Keratinocyte (primary cell): Measurements from ENCODE around the gene ERI3. TPM values are rescaled to one million over a fixed set of nuclear protein-coding genes. Genes with fewer than 3 reads are reported as not detected.

Source experiments
- DNase-seq: peaks from one replicate; pipeline ENCODE4 v3.0.0-alpha.2; 2011; ENCODE audit warnings: low read depth, missing footprints, low spot score
- FAIRE-seq: peaks from 2 replicates; lab custom pipeline; 2011; peaks lifted over from hg19 to GRCh38; lab: Jason Lieb, UNC
- H2AFZ ChIP-seq: 2 replicates; pipeline ENCODE4 v1.6.0; 2012; ENCODE audit warnings: low read length, control low read depth, inconsistent platforms; ENCODE audit not compliant: control insufficient read depth
- H3K27ac ChIP-seq: 2 replicates; pipeline ENCODE4 v1.5.1; 2011; ENCODE audit warnings: low read length; ENCODE audit not compliant: control insufficient read depth, insufficient read depth
- H3K27me3 ChIP-seq: 3 replicates; pipeline ENCODE4 v1.6.0; 2011; ENCODE audit warnings: low read length; ENCODE audit not compliant: control insufficient read depth, insufficient read depth; ENCODE audit errors: extremely low read depth
- H3K36me3 ChIP-seq, 2 experiments: 2 replicates in 1 of 2; 3 replicates in 1 of 2; pipeline ENCODE4 v1.5.1; 2011; ENCODE audit warnings: low read length in 2 of 2, mild to moderate bottlenecking in 1 of 2; ENCODE audit not compliant: control insufficient read depth in 2 of 2, insufficient read depth in 2 of 2; ENCODE audit errors: extremely low read depth in 1 of 2
- H3K4me1 ChIP-seq: 3 replicates; pipeline ENCODE4 v1.5.1; 2011; ENCODE audit warnings: low read length; ENCODE audit not compliant: control insufficient read depth, insufficient read depth; ENCODE audit errors: extremely low read depth
- H3K4me2 ChIP-seq: 3 replicates; pipeline ENCODE4 v1.6.0; 2011; ENCODE audit warnings: low read depth, low read length; ENCODE audit not compliant: control insufficient read depth, insufficient read depth; ENCODE audit errors: extremely low read depth
- H3K4me3 ChIP-seq, 3 experiments: fragments of 200-600 bp in 1 of 3; sonication (generic) in 1 of 3; 2 replicates in 2 of 3; 3 replicates in 1 of 3; pipeline ENCODE4 v1.5.1; 2011 to 2016; ENCODE audit warnings: low read length in 3 of 3, mild to moderate bottlenecking in 3 of 3, control low read depth in 2 of 3, inconsistent platforms in 1 of 3, low read depth in 1 of 3, mixed read lengths in 1 of 3, mixed run types in 1 of 3, moderate library complexity in 1 of 3; ENCODE audit not compliant: control insufficient read depth in 2 of 3, insufficient read depth in 2 of 3; ENCODE audit errors: extremely low read depth in 1 of 3
- H3K79me2 ChIP-seq: 2 replicates; pipeline ENCODE4 v1.6.0; 2012; ENCODE audit warnings: low read length; ENCODE audit not compliant: control insufficient read depth, insufficient read depth
- H3K9ac ChIP-seq: 3 replicates; pipeline ENCODE4 v1.6.0; 2011; ENCODE audit warnings: low read length; ENCODE audit not compliant: control insufficient read depth, insufficient read depth; ENCODE audit errors: extremely low read depth
- H3K9me1 ChIP-seq: 3 replicates; pipeline ENCODE4 v1.6.0; 2011; ENCODE audit warnings: low read length; ENCODE audit not compliant: control insufficient read depth, insufficient read depth; ENCODE audit errors: extremely low read depth
- H3K9me3 ChIP-seq: 2 replicates; pipeline ENCODE4 v1.5.1; 2012; ENCODE audit warnings: low read depth, low read length; ENCODE audit not compliant: control insufficient read depth
- H4K20me1 ChIP-seq: 3 replicates; pipeline ENCODE4 v1.6.0; 2011; ENCODE audit warnings: low read length; ENCODE audit not compliant: control insufficient read depth, insufficient read depth; ENCODE audit errors: extremely low read depth
- EZH2 ChIP-seq: IDR thresholded peaks from one replicate; pipeline ENCODE4 v1.6.1; 2012; ENCODE audit warnings: inconsistent platforms, mild to moderate bottlenecking, low read length, moderate library complexity
- dilution Hi-C: fragments of 300-500 bp; cut with MboI; formaldehyde crosslinking; loops from one replicate; pipeline ENCODE4 v1.7.0; 2020; ENCODE audit warnings: low sequenced_read_pairs; ENCODE audit not compliant: extremely low pct_ligation_motif_present
- polyA plus RNA-seq, 5 experiments: library from polyadenylated mRNA; depleted of rRNA in 3 of 5; stranded (reverse) in 3 of 5; stranded (forward) in 1 of 5; unstranded in 1 of 5; fragments of >200 nt; gene quantifications; 1 replicate in 1 of 5; 2 replicates in 3 of 5; 3 replicates in 1 of 5; pipeline versions ENCODE4 v1.2.1 to v1.2.3, GENCODE V29; 2011 to 2012; ENCODE audit warnings: missing spikeins in 2 of 5, low read depth in 1 of 5, low replicate concordance in 1 of 5
- TF ChIP-seq, protein P1 (sequence below), 3 experiments: IDR thresholded peaks in 1 of 3; conservative IDR thresholded peaks in 1 of 3; optimal IDR thresholded peaks in 1 of 3; 2 replicates in 2 of 3; 3 replicates in 1 of 3; pipeline versions ENCODE3 to v1.5.1; 2011; ENCODE audit warnings: low read length in 3 of 3, mild to moderate bottlenecking in 3 of 3, moderate library complexity in 2 of 3, control low read depth in 1 of 3, inconsistent platforms in 1 of 3; ENCODE audit not compliant: insufficient read depth in 2 of 3; ENCODE audit errors: extremely low read depth in 1 of 3

ERI3 gene
- polyA plus RNA-seq, 1 donor (not counting 4 experiments of a cell fraction or from before 2014, with no cell fraction given) = 43.7 TPM

DNA sequence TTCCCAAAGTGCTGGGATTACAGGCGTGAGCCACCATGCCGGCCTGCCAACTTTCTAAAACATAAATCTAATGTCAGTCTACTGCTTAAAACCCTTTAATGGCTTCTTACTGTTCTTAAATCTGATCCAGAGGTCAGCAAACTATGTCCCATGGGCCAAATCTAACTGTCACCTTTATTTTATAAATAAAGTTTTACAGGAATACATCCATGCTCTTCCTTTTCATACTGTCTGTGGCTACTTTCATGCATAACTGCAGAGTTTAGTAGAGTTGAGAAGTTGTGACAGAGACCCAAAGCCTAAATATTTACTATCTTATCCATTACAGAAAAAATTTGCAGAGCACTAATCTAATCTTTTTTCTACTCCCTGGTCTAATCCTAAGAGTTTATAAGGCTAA, 3.8 kb downstream of the ERI3 start:
- dilution Hi-C loops = no loop called here
- H3K36me3 ChIP-seq = no peaks in the 10 kb centered on the region
- H3K9ac ChIP-seq = no peak overlapping the region
- peaks cover 6% of the 10 kb centered on the region for H3K9me1 ChIP-seq
- no peaks in the 10 kb centered on the region for H3K9me3 ChIP-seq
- peaks cover 17% of the 10 kb centered on the region for H3K4me1 ChIP-seq
- DNase-seq (no peak), FAIRE-seq (no peak)
- H2AFZ ChIP-seq = no peak overlapping the region
- H3K27ac ChIP-seq = no peak overlapping the region
- TF ChIP-seq EZH2 = no peak
- TF ChIP-seq, protein P1, sequence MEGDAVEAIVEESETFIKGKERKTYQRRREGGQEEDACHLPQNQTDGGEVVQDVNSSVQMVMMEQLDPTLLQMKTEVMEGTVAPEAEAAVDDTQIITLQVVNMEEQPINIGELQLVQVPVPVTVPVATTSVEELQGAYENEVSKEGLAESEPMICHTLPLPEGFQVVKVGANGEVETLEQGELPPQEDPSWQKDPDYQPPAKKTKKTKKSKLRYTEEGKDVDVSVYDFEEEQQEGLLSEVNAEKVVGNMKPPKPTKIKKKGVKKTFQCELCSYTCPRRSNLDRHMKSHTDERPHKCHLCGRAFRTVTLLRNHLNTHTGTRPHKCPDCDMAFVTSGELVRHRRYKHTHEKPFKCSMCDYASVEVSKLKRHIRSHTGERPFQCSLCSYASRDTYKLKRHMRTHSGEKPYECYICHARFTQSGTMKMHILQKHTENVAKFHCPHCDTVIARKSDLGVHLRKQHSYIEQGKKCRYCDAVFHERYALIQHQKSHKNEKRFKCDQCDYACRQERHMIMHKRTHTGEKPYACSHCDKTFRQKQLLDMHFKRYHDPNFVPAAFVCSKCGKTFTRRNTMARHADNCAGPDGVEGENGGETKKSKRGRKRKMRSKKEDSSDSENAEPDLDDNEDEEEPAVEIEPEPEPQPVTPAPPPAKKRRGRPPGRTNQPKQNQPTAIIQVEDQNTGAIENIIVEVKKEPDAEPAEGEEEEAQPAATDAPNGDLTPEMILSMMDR (optimal IDR thresholded peaks at IDR 0.05 in 1 of 3, IDR thresholded peaks at IDR 0.05 in 1 of 3, conservative IDR thresholded peaks at IDR 0.05 in 1 of 3; ENCODE audit: extremely low read depth in 1 of 3, insufficient read depth in 2 of 3, low read length in 3 of 3) = no peak
- H3K4me3 ChIP-seq = no peak overlapping the region
- H3K27me3 ChIP-seq = no peaks in the 10 kb centered on the region
- no peak overlapping the region for H3K4me2 ChIP-seq
- H4K20me1 ChIP-seq = no peaks in the 10 kb centered on the region
- H3K79me2 ChIP-seq = peaks cover 34% of the 10 kb centered on the region

DNA sequence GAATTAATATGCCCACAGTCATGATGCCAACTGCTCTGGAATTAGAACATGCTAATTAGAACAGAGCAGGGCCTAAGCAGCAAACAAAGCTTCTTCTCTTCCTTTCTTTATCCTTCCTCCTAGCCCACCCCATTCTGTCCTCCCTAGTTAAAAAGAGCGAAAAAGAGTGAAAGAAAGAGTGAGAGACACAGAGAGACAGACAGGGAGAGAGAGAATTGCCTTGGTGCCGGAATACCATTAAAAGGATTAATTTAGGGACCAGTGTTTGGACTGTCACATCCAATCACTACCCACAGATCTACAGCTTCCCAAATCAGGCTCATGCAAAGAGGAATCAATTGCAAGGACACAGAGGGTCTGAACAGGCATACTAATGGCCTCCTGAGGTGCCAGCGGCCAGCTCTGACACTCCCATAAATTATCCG, 7.0 kb downstream of the ERI3 start:
- Histone ChIP-seq H3K27me3 (no peaks in the 10 kb centered on the region), H3K4me2 (no peak overlapping the region), H3K36me3 (no peaks in the 10 kb centered on the region), H4K20me1 (no peaks in the 10 kb centered on the region), H3K4me1 (peaks cover under 1% of the 10 kb centered on the region), H3K79me2 (peaks cover 32% of the 10 kb centered on the region), H2AFZ (no peak overlapping the region), H3K9me3 (no peaks in the 10 kb centered on the region), H3K9ac (no peak overlapping the region), H3K9me1 (peaks cover 7% of the 10 kb centered on the region), H3K4me3 (no peak overlapping the region), H3K27ac (no peak overlapping the region)
- DNase-seq (no peak), FAIRE-seq (no peak)
- dilution Hi-C loops = no loop called here
- TF ChIP-seq EZH2 = no peak
- TF ChIP-seq, protein P1 (optimal IDR thresholded peaks at IDR 0.05 in 1 of 3, IDR thresholded peaks at IDR 0.05 in 1 of 3, conservative IDR thresholded peaks at IDR 0.05 in 1 of 3; ENCODE audit: extremely low read depth in 1 of 3, insufficient read depth in 2 of 3, low read length in 3 of 3) = no peak
